Subcutaneous adipose tissue (tissue), 4 donors: Measurements from ENCODE around the gene LRP1B. TPM values are rescaled to one million over a fixed set of nuclear protein-coding genes. Genes with fewer than 3 reads are reported as not detected.

Experiments
- total RNA-seq, 4 donors: library from RNA; depleted of rRNA; stranded (reverse); fragments of >200 nt; gene quantifications; one replicate each; pipeline ENCODE4 v1.1.0, GENCODE V29; 2016
- TF ChIP-seq, protein P1 (sequence below): fragments of 450-650 bp; IDR thresholded peaks from one replicate; pipeline ENCODE4 v1.5.1; 2016; ENCODE audit warnings: low read depth, mild to moderate bottlenecking, control low read depth, antibody characterized with exemption, moderate library complexity

LRP1B gene
- total RNA-seq, 4 donors from 2014 or later, result 4.2 to 50.2 (median 14.7) TPM

DNA sequence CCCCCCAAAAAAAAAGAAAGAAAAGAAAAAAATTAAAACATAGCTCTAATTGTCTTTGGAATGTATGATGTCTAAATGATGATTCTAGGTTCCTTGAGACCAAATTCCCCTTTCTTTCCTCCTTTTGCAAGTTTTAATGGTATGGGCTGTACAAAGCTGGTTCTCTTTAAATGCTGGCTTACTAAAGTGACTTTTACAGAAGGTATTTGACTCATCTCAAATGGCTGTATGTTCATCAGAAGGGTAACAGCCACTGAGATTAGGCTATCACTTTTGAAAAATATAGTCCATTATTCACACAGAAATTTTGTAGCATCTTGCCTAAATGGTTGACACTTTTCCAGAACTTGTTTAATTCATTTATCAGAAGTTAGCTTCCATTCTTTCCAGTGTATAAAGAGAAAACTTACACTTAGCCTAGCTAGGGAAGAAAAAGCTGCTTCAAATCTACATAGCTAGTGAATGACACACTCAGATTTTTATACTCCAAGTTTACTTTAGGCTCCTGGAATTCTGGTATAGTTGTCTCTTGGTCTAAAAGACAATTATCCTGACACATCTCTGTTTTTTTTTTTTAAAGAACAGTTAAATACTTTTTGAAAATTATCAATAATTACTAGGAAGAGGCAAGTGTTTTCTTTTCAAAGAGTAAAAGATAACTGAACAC, 622.6 kb downstream of the LRP1B start:
- TF ChIP-seq, protein P1, sequence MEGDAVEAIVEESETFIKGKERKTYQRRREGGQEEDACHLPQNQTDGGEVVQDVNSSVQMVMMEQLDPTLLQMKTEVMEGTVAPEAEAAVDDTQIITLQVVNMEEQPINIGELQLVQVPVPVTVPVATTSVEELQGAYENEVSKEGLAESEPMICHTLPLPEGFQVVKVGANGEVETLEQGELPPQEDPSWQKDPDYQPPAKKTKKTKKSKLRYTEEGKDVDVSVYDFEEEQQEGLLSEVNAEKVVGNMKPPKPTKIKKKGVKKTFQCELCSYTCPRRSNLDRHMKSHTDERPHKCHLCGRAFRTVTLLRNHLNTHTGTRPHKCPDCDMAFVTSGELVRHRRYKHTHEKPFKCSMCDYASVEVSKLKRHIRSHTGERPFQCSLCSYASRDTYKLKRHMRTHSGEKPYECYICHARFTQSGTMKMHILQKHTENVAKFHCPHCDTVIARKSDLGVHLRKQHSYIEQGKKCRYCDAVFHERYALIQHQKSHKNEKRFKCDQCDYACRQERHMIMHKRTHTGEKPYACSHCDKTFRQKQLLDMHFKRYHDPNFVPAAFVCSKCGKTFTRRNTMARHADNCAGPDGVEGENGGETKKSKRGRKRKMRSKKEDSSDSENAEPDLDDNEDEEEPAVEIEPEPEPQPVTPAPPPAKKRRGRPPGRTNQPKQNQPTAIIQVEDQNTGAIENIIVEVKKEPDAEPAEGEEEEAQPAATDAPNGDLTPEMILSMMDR, result no peak

DNA sequence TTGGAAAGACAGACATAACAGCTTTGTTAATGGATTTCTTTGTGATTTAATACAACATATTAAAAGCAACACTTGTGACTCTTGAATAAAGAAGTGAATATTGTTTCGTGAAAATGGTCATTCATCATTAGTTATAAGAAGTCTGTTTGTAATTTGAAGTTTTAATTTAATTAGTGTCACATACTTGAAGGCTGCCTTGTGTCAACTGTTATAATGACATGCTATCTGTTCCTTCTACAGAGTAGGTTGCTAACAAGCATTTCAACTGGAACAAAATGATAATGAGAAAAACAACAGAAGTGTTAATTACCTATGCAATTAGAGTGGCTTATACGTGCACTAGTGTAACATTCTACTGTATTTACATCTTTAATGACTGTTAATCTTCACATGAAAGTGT, 624.7 kb downstream of the LRP1B start:
- TF ChIP-seq, protein P1, result no peak

GRCh38 chr2:141501752-141502151, 629.1 kb downstream of the LRP1B start:
- TF ChIP-seq, protein P1, result no peak

GRCh38 chr2:141499123-141499522, 631.7 kb downstream of the LRP1B start:
- TF ChIP-seq, protein P1, result no peak

- TF ChIP-seq, protein P1, result no peak
Measured at GRCh38 chr2:141498561-141498960, 632.3 kb downstream of the LRP1B start.

GRCh38 chr2:141497272-141497671, 633.5 kb downstream of the LRP1B start:
- TF ChIP-seq, protein P1, result no peak

- TF ChIP-seq, protein P1, result no peak
Measured at GRCh38 chr2:141496810-141497209, 634.0 kb downstream of the LRP1B start.
